Fibroblast of the aortic adventitia (primary cell): ENCODE measurements around the gene SBF1. TPM values are rescaled to one million over a fixed set of nuclear protein-coding genes. Genes with fewer than 3 reads are reported as not detected.
"Not testable (repeated sequence)": the region's sequence is repeated elsewhere in the genome, so short reads cannot be mapped to it uniquely, and the experiment has no call there.

ENCODE experiments used
- DNase-seq: peaks from one replicate; pipeline ENCODE4 v3.0.0-alpha.2; 2010; ENCODE audit warnings: low read depth
- H3K4me3 ChIP-seq: 2 replicates; pipeline ENCODE4 v1.5.1; 2011; ENCODE audit warnings: low read depth, mild to moderate bottlenecking, control low read depth, low read length, moderate library complexity
- total RNA-seq: library from RNA; depleted of rRNA; stranded (reverse); fragments of >200 nt; gene quantifications from 2 replicates; pipeline ENCODE4 v1.2.3, GENCODE V29; 2012; ENCODE audit warnings: low replicate concordance
- TF ChIP-seq, protein P1 (sequence below): IDR thresholded peaks from 2 replicates; pipeline ENCODE4 v1.5.1; 2011; ENCODE audit warnings: mild to moderate bottlenecking, low read length, control low read depth, inconsistent platforms; ENCODE audit not compliant: insufficient read depth

The SBF1 gene
- total RNA-seq, 1 donor, result 70.9 TPM

DNA sequence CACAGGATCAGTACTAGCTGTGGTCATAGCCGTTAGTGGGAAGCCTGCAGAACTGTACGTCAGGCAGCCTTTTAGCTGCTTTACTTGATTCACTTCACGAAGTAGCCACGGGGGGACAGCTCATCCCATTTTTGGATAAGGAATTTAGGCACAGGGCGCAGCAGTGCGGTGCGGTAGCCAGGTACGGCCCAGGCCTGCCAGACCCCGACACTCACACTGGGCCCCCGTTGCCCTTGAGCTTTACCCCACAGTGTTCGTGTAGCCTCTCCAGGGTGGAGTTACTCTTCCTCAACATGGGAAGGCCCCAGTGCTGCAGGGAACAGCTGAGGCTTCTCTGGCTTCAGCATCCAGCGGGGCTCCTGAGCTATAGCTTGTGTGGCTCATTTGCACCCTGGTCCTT is 59.4 kb downstream of the SBF1 start:
- DNase-seq, result no peak
- TF ChIP-seq, protein P1, sequence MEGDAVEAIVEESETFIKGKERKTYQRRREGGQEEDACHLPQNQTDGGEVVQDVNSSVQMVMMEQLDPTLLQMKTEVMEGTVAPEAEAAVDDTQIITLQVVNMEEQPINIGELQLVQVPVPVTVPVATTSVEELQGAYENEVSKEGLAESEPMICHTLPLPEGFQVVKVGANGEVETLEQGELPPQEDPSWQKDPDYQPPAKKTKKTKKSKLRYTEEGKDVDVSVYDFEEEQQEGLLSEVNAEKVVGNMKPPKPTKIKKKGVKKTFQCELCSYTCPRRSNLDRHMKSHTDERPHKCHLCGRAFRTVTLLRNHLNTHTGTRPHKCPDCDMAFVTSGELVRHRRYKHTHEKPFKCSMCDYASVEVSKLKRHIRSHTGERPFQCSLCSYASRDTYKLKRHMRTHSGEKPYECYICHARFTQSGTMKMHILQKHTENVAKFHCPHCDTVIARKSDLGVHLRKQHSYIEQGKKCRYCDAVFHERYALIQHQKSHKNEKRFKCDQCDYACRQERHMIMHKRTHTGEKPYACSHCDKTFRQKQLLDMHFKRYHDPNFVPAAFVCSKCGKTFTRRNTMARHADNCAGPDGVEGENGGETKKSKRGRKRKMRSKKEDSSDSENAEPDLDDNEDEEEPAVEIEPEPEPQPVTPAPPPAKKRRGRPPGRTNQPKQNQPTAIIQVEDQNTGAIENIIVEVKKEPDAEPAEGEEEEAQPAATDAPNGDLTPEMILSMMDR, result no peak

DNA sequence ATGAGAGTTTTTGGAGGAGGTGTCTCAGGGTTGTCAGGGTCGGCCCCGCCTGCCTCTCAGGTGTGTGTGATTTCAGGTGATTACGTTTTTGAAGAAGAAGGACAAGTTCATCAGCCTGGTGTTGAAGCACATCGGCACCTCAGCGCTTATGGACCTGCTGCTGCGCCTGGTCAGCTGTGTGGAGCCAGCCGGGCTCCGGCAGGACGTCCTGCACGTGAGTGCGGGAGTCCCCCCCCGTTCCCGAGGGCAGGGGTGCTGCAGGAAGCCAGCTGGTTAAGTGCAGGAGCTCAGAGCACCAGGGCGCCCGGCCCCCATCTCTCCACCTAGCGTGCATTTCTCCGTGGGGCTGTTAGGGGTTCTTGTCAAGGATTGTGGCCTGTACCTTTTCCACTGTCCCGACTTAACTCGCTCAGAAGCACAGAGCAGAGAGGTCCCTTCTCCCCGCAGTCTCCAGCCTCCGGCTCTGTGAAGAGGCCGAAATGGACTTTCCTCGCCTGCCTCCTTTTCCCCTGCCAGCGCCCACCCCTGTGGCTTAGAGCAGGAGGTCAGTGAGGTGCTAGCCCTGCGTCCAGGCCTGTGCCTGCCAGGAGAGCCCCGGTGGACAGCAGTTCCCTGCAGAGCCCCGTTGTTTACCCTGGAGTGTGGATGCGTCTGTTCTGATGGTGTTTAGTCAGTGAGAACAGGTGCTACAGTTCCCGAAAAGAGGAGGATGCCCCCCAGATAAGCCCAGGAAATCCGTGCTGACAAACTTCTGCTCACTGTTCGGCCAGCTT is 60.2 kb downstream of the SBF1 start:
- H3K4me3 ChIP-seq, result no peak overlapping the region
- DNase-seq, result no peak
- TF ChIP-seq, protein P1, result no peak

More for the DNA sequence above, 59.4 kb downstream of the SBF1 start:
- no peak overlapping the region for H3K4me3 ChIP-seq

DNA sequence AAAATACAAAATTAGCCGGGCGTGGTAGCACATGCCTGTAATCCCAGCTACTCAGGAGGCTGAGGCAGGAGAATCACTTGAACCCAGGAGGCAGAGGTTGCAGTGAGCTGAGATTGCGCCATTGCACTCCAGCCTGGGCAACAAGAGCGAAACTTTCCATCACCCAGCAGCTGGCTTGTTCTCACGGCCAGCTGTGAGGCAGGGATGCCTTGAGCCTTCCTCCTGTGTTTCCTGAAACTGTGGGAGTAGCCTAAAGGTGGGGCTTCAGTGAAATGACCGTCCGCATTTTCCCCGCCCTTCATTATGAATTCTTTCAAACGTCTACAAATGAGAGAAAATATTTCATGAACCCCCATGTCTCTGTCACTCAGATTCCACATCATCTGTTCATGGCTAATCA is 65.9 kb downstream of the SBF1 start:
- not testable (repeated sequence) for H3K4me3 ChIP-seq

DNA sequence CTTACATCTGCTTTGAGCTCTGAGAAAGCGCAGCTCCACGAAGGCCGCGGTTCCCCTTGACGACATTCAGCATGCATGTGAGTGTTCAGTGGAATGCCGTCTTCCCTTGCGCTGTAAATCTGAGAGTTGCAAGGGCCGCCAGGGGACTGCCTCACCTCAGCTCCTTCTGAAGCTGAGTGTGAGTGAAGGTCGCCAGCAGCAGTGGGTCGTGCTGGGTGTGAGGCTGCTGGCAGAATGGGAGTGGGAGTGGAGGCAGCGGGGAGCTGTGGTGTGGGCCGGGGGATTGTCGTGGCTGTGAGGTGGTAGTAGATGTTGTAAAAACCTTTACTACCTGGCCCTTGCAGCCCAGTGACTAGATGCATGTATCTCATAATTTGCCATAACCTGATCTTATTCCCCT is 66.5 kb downstream of the SBF1 start:
- TF ChIP-seq, protein P1, result no peak
- no peak for DNase-seq
- no peak overlapping the region for H3K4me3 ChIP-seq

More for the DNA sequence above, 65.9 kb downstream of the SBF1 start:
- not testable (repeated sequence) for DNase-seq

DNA sequence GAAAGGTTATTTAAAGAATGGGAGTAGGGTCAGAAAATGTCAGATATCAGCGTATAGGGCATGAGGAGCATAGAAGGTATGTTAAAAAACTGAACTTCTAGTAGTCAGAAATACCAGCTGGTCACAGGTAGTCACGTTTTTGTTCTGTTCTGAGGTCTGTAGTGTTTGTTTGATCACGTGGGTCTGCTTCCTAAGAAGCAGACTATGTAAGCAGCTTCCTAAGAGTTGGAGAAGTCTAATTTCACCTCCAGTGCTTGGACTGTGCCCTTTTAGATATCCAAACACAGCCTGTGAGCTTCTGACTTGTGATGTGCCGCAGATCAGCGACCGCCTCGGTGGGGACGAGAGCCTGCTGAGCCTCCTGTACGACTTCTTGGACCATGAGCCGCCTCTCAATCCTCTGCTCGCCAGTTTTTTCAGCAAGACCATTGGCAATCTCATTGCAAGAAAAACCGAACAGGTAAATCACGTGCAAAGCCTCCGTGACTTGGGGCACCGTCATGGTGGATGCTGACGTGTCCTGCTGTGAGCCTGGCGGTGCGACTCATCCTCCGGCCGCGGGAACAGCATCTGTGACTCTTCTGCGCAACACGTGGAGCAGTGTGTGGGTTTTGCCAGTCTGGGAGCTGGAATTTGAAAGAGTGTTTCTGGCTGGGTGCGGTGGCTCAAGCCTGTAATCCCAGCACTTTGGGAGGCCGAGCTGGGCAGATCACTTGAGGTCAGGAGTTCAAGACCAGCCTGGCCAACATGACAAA is 68.2 kb downstream of the SBF1 start:
- no peak for DNase-seq
- no peak overlapping the region for H3K4me3 ChIP-seq
- TF ChIP-seq, protein P1, result no peak

DNA sequence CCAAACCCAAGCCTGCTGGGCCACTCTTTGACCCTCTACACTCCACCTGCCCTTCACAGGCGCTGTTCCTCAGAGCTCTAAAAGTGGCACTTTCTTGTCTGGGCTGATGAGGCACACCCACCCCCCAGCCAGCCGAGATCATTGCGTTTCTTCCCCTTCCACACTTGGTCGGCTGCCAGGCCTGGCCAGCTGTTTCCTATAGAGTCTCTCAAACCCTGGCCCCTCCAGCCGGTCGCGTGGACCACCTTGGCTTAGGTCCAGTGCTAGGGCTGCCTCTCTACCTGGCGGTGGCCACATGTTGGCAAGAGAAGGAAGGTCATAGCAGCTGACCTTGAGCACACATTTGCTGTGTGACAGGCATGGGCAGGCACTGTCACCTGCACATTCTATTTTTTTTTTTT is 71.1 kb downstream of the SBF1 start:
- TF ChIP-seq, protein P1, result no peak
- no peak for DNase-seq
- H3K4me3 ChIP-seq, result no peak overlapping the region

DNA sequence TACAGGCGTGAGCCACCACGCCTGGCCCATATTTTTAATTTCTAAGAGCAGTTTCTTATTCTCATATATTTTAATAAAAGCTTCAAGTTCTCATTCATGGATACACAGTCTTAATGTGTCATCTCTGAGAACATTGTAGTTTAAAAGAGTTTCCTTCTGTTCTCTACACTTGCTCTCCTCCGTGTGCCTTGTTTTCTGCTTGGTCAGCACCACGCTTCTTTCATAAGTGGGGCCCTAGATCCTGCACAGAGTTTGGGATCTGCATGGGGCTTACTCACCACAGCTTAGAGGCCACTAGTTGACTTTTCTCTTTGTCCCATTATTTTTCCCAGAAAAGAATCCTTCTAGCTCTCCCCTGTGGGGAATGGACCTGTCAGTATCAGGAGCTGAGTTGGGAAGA is 72.9 kb downstream of the SBF1 start:
- no peak for DNase-seq
- TF ChIP-seq, protein P1, result no peak
- H3K4me3 ChIP-seq, result no peak overlapping the region
